Lung (tissue), 12 donors: ENCODE results near the gene PDCD11. TPM values are rescaled to one million over a fixed set of nuclear protein-coding genes. Genes with fewer than 3 reads are reported as not detected.
"Not testable (repeated sequence)": the region's sequence is repeated elsewhere in the genome, so short reads cannot be mapped to it uniquely, and the experiment has no call there.

Experiments
- ATAC-seq: fragments of 200-7000 bp; cut with Tn5 transposase; one replicate; pipeline ENCODE4 v1.9.1; 2020; ENCODE audit warnings: moderate number of reproducible peaks; ENCODE audit not compliant: insufficient read depth, low FRiP score
- DNase-seq, 3 donors: peaks; one replicate each; pipeline ENCODE4 v3.0.0-alpha.2; 2013 to 2017
- H3K27ac ChIP-seq, 2 donors: one replicate each; pipeline ENCODE4 v1.5.1; 2013; ENCODE audit warnings: mild to moderate bottlenecking in 2 of 2, moderate library complexity in 2 of 2, control low read depth in 1 of 2, inconsistent platforms in 1 of 2, low read depth in 1 of 2, low read length in 1 of 2
- H3K27me3 ChIP-seq, 3 donors: one replicate each; pipeline ENCODE4 v1.5.1; 2013; ENCODE audit warnings: low read length in 2 of 3; ENCODE audit not compliant: control insufficient read depth in 3 of 3, insufficient read depth in 3 of 3
- H3K36me3 ChIP-seq, 4 donors: one replicate each; pipeline ENCODE4 v1.5.1; 2013; ENCODE audit warnings: low read length in 4 of 4, mild to moderate bottlenecking in 1 of 4, moderate library complexity in 1 of 4; ENCODE audit not compliant: control insufficient read depth in 4 of 4, insufficient read depth in 4 of 4
- H3K4me1 ChIP-seq, 5 donors: one replicate each; pipeline ENCODE4 v1.5.1; 2013; ENCODE audit warnings: low read length in 5 of 5, mild to moderate bottlenecking in 2 of 5, moderate library complexity in 1 of 5; ENCODE audit not compliant: control insufficient read depth in 5 of 5, insufficient read depth in 5 of 5
- H3K4me3 ChIP-seq: one replicate; pipeline ENCODE4 v1.5.1; 2013; ENCODE audit warnings: mild to moderate bottlenecking, control low read depth, moderate library complexity
- H3K9ac ChIP-seq, 2 donors: one replicate each; pipeline ENCODE4 v1.5.1; 2013; ENCODE audit warnings: low read length in 2 of 2, control low read depth in 1 of 2; ENCODE audit not compliant: insufficient read depth in 1 of 2
- H3K9me3 ChIP-seq, 4 donors: one replicate each; pipeline ENCODE4 v1.5.1; 2013; ENCODE audit warnings: low read length in 3 of 4, mild to moderate bottlenecking in 1 of 4, moderate library complexity in 1 of 4; ENCODE audit not compliant: control insufficient read depth in 4 of 4, insufficient read depth in 3 of 4
- WGBS, 2 donors: extraction: QIAGEN DNeasy Blood & Tissue Kit; methylation state at CpG; one replicate each; pipeline ENCODE4 v1.1.7; 2013; 5-methylcytosine and 5-hydroxymethylcytosine counted together
- polyA plus RNA-seq, 2 donors: library from polyadenylated mRNA; stranded (reverse); fragments of 200-250 nt; gene quantifications; one replicate each; pipeline ENCODE4 v1.2.1, GENCODE V29; 2013
- total RNA-seq, 2 donors: library from RNA; depleted of rRNA in 1 of 2; stranded (reverse); fragments of >200 nt in 1 of 2; gene quantifications; one replicate each; pipeline ENCODE4 v1.2.1, GENCODE V29; 2014 to 2021
- TF ChIP-seq, protein P1 (sequence below): IDR thresholded peaks from 2 replicates; pipeline ENCODE4 v1.5.1; 2012; ENCODE audit warnings: mild to moderate bottlenecking; ENCODE audit errors: control extremely low read depth, extremely low read depth
- donor health status: control.
- donor health status: control.
- donor health status: Bipolar disorder and iron deficiency.
- donor health status: healthy.
- donor health status: DM: yes; HTN: yes; CAD: no.

Gene PDCD11
- total and polyA plus RNA-seq, 4 donors: 15.2 to 30.1 (median 20.2) TPM

DNA sequence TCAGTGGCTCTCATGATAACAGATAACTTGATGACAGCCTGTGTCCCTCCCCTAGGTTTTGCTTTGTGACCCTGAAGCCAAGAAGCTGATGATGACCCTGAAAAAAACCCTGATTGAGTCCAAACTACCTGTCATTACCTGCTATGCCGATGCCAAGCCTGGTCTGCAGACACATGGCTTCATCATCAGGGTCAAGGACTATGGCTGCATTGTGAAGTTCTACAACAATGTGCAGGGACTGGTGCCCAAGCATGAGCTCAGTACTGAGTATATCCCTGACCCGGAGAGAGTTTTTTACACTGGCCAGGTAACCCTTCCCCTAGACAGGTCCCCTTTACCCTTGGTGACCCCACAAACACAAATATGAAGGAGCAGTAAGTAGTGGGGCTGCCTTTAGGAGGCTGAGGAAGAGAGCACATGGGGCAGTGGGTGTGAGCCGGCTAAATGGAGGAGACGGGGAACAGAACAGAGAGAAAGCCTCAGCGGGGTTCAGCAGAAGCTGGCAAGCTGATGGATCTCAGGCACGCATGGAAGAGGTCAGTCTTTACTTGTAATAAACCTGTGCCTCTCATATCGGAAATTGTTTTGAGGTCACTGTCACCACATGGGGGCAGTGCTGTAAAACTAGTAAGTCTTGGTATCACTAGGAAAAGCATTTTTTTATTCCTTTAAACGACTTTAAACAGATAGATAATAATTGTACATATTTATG, 20.2 kb downstream of the PDCD11 start:
- ATAC-seq (peak; percentile 36), DNase-seq (peak; percentile 57 to 83 (median 82))
- no peak overlapping the region for H3K9ac ChIP-seq
- H3K27me3 ChIP-seq: no peaks in the 10 kb centered on the region
- no peaks in the 10 kb centered on the region for H3K4me1 ChIP-seq
- H3K9me3 ChIP-seq: no peaks in the 10 kb centered on the region
- H3K36me3 ChIP-seq: peaks cover 52 to 73% (median 58%) of the 10 kb centered on the region in 4 donors
- 57 to 61% methylated on average over 8 of the region's 8 CpGs for WGBS, 2 donors
- no peak overlapping the region for H3K4me3 ChIP-seq
- TF ChIP-seq, protein P1, sequence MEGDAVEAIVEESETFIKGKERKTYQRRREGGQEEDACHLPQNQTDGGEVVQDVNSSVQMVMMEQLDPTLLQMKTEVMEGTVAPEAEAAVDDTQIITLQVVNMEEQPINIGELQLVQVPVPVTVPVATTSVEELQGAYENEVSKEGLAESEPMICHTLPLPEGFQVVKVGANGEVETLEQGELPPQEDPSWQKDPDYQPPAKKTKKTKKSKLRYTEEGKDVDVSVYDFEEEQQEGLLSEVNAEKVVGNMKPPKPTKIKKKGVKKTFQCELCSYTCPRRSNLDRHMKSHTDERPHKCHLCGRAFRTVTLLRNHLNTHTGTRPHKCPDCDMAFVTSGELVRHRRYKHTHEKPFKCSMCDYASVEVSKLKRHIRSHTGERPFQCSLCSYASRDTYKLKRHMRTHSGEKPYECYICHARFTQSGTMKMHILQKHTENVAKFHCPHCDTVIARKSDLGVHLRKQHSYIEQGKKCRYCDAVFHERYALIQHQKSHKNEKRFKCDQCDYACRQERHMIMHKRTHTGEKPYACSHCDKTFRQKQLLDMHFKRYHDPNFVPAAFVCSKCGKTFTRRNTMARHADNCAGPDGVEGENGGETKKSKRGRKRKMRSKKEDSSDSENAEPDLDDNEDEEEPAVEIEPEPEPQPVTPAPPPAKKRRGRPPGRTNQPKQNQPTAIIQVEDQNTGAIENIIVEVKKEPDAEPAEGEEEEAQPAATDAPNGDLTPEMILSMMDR: peak; percentile 60
- no peak overlapping the region for H3K27ac ChIP-seq

- not testable (repeated sequence) for ATAC-seq, H3K27ac ChIP-seq, H3K4me1 ChIP-seq, DNase-seq, H3K9me3 ChIP-seq, H3K4me3 ChIP-seq, H3K27me3 ChIP-seq, H3K9ac ChIP-seq
- H3K36me3 ChIP-seq: peaks cover 52 to 71% (median 57%) of the 10 kb centered on the region in 4 donors
- 94 to 97% methylated on average over 5 of the region's 5 CpGs for WGBS, 2 donors
Observed at GRCh38 chr10:103417148-103417469, 20.7 kb downstream of the PDCD11 start.

DNA sequence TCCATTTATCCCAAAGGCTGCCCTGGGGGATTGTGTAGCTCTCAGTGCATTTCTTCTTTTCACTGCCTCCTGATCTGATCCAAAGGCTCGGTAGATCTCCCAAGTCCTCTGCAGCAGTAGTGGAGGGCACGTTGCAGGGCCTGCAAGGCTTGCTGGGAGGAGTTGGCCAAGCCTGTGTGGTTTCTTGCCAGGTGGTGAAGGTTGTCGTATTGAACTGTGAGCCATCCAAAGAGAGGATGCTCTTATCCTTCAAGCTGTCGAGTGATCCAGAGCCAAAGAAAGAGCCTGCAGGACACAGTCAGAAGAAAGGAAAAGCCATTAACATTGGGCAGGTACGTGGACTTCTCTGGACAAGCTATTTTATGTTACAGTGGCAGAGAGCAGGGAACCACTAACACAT, 21.2 kb downstream of the PDCD11 start:
- H3K27ac ChIP-seq: no peak overlapping the region

GRCh38 chr10:103419101-103419500, 22.7 kb downstream of the PDCD11 start:
- Histone ChIP-seq H3K27ac (no peak overlapping the region), H3K27me3 (no peaks in the 10 kb centered on the region), H3K4me1 (no peaks in the 10 kb centered on the region), H3K4me3 (no peak overlapping the region), H3K36me3 (peaks cover 51 to 73% (median 55%) of the 10 kb centered on the region in 4 donors), H3K9ac (no peak overlapping the region), H3K9me3 (no peaks in the 10 kb centered on the region)
- 95 to 97% methylated on average over 4 of the region's 4 CpGs for WGBS, 2 donors
- ATAC-seq (no peak), DNase-seq (no peak)
- TF ChIP-seq, protein P1: no peak

More for the DNA sequence above, 21.2 kb downstream of the PDCD11 start:
- ATAC-seq (no peak), DNase-seq (no peak)
- Histone ChIP-seq H3K4me1 (no peaks in the 10 kb centered on the region), H3K9me3 (no peaks in the 10 kb centered on the region), H3K4me3 (no peak overlapping the region), H3K27me3 (no peaks in the 10 kb centered on the region), H3K9ac (no peak overlapping the region), H3K36me3 (peaks cover 53 to 71% (median 59%) of the 10 kb centered on the region in 4 donors)
- TF ChIP-seq, protein P1: no peak
- 92 to 95% methylated on average over 5 of the region's 5 CpGs for WGBS, 2 donors
